Thyroid gland (tissue), 4 donors: Measurements from ENCODE around the gene FXR2.

Experiments used
- CTCF ChIP-seq, 6 experiments: fragments of 200-600 bp in 3 of 6; fragments of 450-650 bp in 3 of 6; sonication (generic) in 3 of 6; IDR thresholded peaks; one replicate each; pipeline ENCODE4 v1.5.1; 2016 to 2019; ENCODE audit warnings: antibody characterized with exemption in 6 of 6, mild to moderate bottlenecking in 2 of 6, inconsistent platforms in 1 of 6, moderate library complexity in 1 of 6
- POLR2A ChIP-seq, 2 donors: fragments of 450-650 bp; IDR thresholded peaks; one replicate each; pipeline ENCODE4 v1.6.1; 2017; ENCODE audit warnings: antibody characterized with exemption in 2 of 2, mild to moderate bottlenecking in 2 of 2, moderate library complexity in 1 of 2

- TF ChIP-seq POLR2A (IDR thresholded peaks at IDR 0.05) (no peak), CTCF (IDR thresholded peaks at IDR 0.05) (no peak)
Observed at GRCh38 chr17:7646457-7646856, 31.8 kb upstream of the FXR2 start.
